Measurements from ENCODE around the gene CNTNAP5.

Gene CNTNAP5

GRCh38 chr2:124092651-124093050 is 67.6 kb downstream of the CNTNAP5 start:
- Histone ChIP-seq H4K20me1 (ENCODE audit: insufficient read depth, low read length, poor library complexity, severe bottlenecking) (no peaks in the 10 kb centered on the region), H3K4me2 (ENCODE audit: low read depth, low read length, poor library complexity, severe bottlenecking) (no peak overlapping the region), H3F3A (ENCODE audit: low read depth) (no peaks in the 10 kb centered on the region), H3K27me3 (ENCODE audit: insufficient read depth, low read length, poor library complexity, severe bottlenecking) (no peaks in the 10 kb centered on the region), H3K79me2 (ENCODE audit: insufficient read depth, low read length) (no peaks in the 10 kb centered on the region), H3K4me1 (ENCODE audit: insufficient read depth, low read length, poor library complexity, severe bottlenecking) (no peaks in the 10 kb centered on the region), H3K9me3 (ENCODE audit: insufficient read depth, low read depth, low read length) (no peaks in the 10 kb centered on the region), H3K4me3 (ENCODE audit: low read length, poor library complexity, severe bottlenecking) (no peak overlapping the region), H3K36me3 (ENCODE audit: insufficient read depth, low read length) (no peaks in the 10 kb centered on the region), H3K9ac (ENCODE audit: low read depth, low read length, poor library complexity, severe bottlenecking) (no peak overlapping the region), H3K9me2 (replicated peaks; ENCODE audit: low read depth, low read length) (no peaks in the 10 kb centered on the region), H2AFZ (ENCODE audit: low read length) (no peak overlapping the region)
- TF ChIP-seq, protein P1, sequence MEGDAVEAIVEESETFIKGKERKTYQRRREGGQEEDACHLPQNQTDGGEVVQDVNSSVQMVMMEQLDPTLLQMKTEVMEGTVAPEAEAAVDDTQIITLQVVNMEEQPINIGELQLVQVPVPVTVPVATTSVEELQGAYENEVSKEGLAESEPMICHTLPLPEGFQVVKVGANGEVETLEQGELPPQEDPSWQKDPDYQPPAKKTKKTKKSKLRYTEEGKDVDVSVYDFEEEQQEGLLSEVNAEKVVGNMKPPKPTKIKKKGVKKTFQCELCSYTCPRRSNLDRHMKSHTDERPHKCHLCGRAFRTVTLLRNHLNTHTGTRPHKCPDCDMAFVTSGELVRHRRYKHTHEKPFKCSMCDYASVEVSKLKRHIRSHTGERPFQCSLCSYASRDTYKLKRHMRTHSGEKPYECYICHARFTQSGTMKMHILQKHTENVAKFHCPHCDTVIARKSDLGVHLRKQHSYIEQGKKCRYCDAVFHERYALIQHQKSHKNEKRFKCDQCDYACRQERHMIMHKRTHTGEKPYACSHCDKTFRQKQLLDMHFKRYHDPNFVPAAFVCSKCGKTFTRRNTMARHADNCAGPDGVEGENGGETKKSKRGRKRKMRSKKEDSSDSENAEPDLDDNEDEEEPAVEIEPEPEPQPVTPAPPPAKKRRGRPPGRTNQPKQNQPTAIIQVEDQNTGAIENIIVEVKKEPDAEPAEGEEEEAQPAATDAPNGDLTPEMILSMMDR (conservative IDR thresholded peaks at IDR 0.05; ENCODE audit: low read length) = no peak
- no peak for TF ChIP-seq EZH2phosphoT487 (IDR thresholded peaks at IDR 0.05; ENCODE audit: borderline replicate concordance)

- no peaks in the 10 kb centered on the region for H3K79me2 ChIP-seq (ENCODE audit: insufficient read depth, low read length)
- no peaks in the 10 kb centered on the region for H3K9me2 ChIP-seq (replicated peaks; ENCODE audit: low read depth, low read length)
- no peak overlapping the region for H3K4me2 ChIP-seq (ENCODE audit: low read depth, low read length, poor library complexity, severe bottlenecking)
- no peaks in the 10 kb centered on the region for H3K4me1 ChIP-seq (ENCODE audit: insufficient read depth, low read length, poor library complexity, severe bottlenecking)
- no peaks in the 10 kb centered on the region for H3K27me3 ChIP-seq (ENCODE audit: insufficient read depth, low read length, poor library complexity, severe bottlenecking)
- H2AFZ ChIP-seq (ENCODE audit: low read length) = no peak overlapping the region
- no peak overlapping the region for H3K4me3 ChIP-seq (ENCODE audit: low read length, poor library complexity, severe bottlenecking)
- H3K9ac ChIP-seq (ENCODE audit: low read depth, low read length, poor library complexity, severe bottlenecking) = no peak overlapping the region
- no peaks in the 10 kb centered on the region for H3K9me3 ChIP-seq (ENCODE audit: insufficient read depth, low read depth, low read length)
- H3F3A ChIP-seq (ENCODE audit: low read depth) = no peaks in the 10 kb centered on the region
- no peaks in the 10 kb centered on the region for H4K20me1 ChIP-seq (ENCODE audit: insufficient read depth, low read length, poor library complexity, severe bottlenecking)
- TF ChIP-seq, protein P1 (conservative IDR thresholded peaks at IDR 0.05; ENCODE audit: low read length) = no peak
- TF ChIP-seq EZH2phosphoT487 (IDR thresholded peaks at IDR 0.05; ENCODE audit: borderline replicate concordance) = no peak
- no peaks in the 10 kb centered on the region for H3K36me3 ChIP-seq (ENCODE audit: insufficient read depth, low read length)
Measured at GRCh38 chr2:124104914-124105313, 79.8 kb downstream of the CNTNAP5 start.

GRCh38 chr2:124112206-124112605 is 87.1 kb downstream of the CNTNAP5 start:
- H3K27me3 ChIP-seq (ENCODE audit: insufficient read depth, low read length, poor library complexity, severe bottlenecking) = no peaks in the 10 kb centered on the region
- H3K9ac ChIP-seq (ENCODE audit: low read depth, low read length, poor library complexity, severe bottlenecking) = no peak overlapping the region
- no peaks in the 10 kb centered on the region for H3F3A ChIP-seq (ENCODE audit: low read depth)
- TF ChIP-seq EZH2phosphoT487 (IDR thresholded peaks at IDR 0.05; ENCODE audit: borderline replicate concordance) = no peak
- TF ChIP-seq, protein P1 (conservative IDR thresholded peaks at IDR 0.05; ENCODE audit: low read length) = no peak
- no peaks in the 10 kb centered on the region for H3K9me2 ChIP-seq (replicated peaks; ENCODE audit: low read depth, low read length)
- no peaks in the 10 kb centered on the region for H4K20me1 ChIP-seq (ENCODE audit: insufficient read depth, low read length, poor library complexity, severe bottlenecking)
- no peak overlapping the region for H3K4me2 ChIP-seq (ENCODE audit: low read depth, low read length, poor library complexity, severe bottlenecking)
- no peaks in the 10 kb centered on the region for H3K9me3 ChIP-seq (ENCODE audit: insufficient read depth, low read depth, low read length)
- H3K79me2 ChIP-seq (ENCODE audit: insufficient read depth, low read length) = no peaks in the 10 kb centered on the region
- H3K36me3 ChIP-seq (ENCODE audit: insufficient read depth, low read length) = no peaks in the 10 kb centered on the region
- H3K4me3 ChIP-seq (ENCODE audit: low read length, poor library complexity, severe bottlenecking) = no peak overlapping the region
- no peak overlapping the region for H2AFZ ChIP-seq (ENCODE audit: low read length)
- H3K4me1 ChIP-seq (ENCODE audit: insufficient read depth, low read length, poor library complexity, severe bottlenecking) = no peaks in the 10 kb centered on the region
